HG02798 (cell line): Measurements from ENCODE around the gene NAT8L.

Source experiments
- ATAC-seq: cut with Tn5 transposase; IDR thresholded peaks from one replicate; pipeline ENCODE4 v1.9.1; 2021; ENCODE audit warnings: mild to moderate bottlenecking; ENCODE audit not compliant: unreplicated experiment, poor library complexity

The NAT8L gene

GRCh38 chr4:2089222-2089621, 30.1 kb downstream of the NAT8L start:
- ATAC-seq: no peak

- no peak for ATAC-seq
Observed at GRCh38 chr4:2090642-2091041, 31.5 kb downstream of the NAT8L start.

GRCh38 chr4:2091990-2092668, 33.0 kb downstream of the NAT8L start:
- no peak for ATAC-seq

GRCh38 chr4:2092669-2093053, 33.5 kb downstream of the NAT8L start:
- no peak for ATAC-seq

GRCh38 chr4:2093265-2093664, 34.1 kb downstream of the NAT8L start:
- ATAC-seq: no peak

- no peak for ATAC-seq
Observed at GRCh38 chr4:2094545-2094944, 35.4 kb downstream of the NAT8L start.

- ATAC-seq: no peak
Observed at GRCh38 chr4:2095236-2096072, 36.3 kb downstream of the NAT8L start.

- ATAC-seq: no peak
Observed at GRCh38 chr4:2096073-2096609, 37.0 kb downstream of the NAT8L start.

- no peak for ATAC-seq
Observed at GRCh38 chr4:2101346-2102044, 42.4 kb downstream of the NAT8L start.

GRCh38 chr4:2102045-2102883, 43.1 kb downstream of the NAT8L start:
- no peak for ATAC-seq

GRCh38 chr4:2103127-2103842, 44.2 kb downstream of the NAT8L start:
- no peak for ATAC-seq

- ATAC-seq: no peak
Observed at GRCh38 chr4:2103843-2104547, 44.9 kb downstream of the NAT8L start.

- ATAC-seq: no peak
Observed at GRCh38 chr4:2104556-2105345, 45.6 kb downstream of the NAT8L start.

- ATAC-seq: no peak
Observed at GRCh38 chr4:2105559-2105958, 46.4 kb downstream of the NAT8L start.

GRCh38 chr4:2116687-2117400, 57.7 kb downstream of the NAT8L start:
- ATAC-seq: no peak
